DOHH2 (cell line): Measurements from ENCODE around the gene DBNDD1.

Experiments used
- H3F3A ChIP-seq: fragments of 200-600 bp; sonication (generic), shearing (Covaris generic); 2 replicates; pipeline ENCODE4 v1.6.0; 2016; ENCODE audit warnings: antibody characterized with exemption, mild to moderate bottlenecking; ENCODE audit not compliant: control insufficient read depth, insufficient read depth
- H3K27ac ChIP-seq: fragments of 200-600 bp; sonication (generic); 2 replicates; pipeline ENCODE4 v1.5.1; 2014; ENCODE audit warnings: low read depth, mild to moderate bottlenecking, low read length, moderate library complexity
- H3K27me3 ChIP-seq: fragments of 200-600 bp; sonication (generic); 2 replicates; pipeline ENCODE4 v1.6.1; 2014; ENCODE audit warnings: mild to moderate bottlenecking, low read length, mixed read lengths; ENCODE audit not compliant: control insufficient read depth
- H3K36me3 ChIP-seq: fragments of 200-600 bp; sonication (generic); 2 replicates; pipeline ENCODE4 v1.6.1; 2014; ENCODE audit warnings: mild to moderate bottlenecking, low read length, moderate library complexity, mixed read lengths; ENCODE audit not compliant: control insufficient read depth
- H3K4me1 ChIP-seq: fragments of 200-600 bp; sonication (generic); 2 replicates; pipeline ENCODE4 v1.6.1; 2014; ENCODE audit warnings: mild to moderate bottlenecking, low read length, mixed read lengths; ENCODE audit not compliant: control insufficient read depth
- H3K4me2 ChIP-seq: fragments of 200-600 bp; sonication (generic); 2 replicates; pipeline ENCODE4 v1.6.0; 2014; ENCODE audit warnings: mild to moderate bottlenecking, low read length, moderate library complexity
- H3K4me3 ChIP-seq: fragments of 200-600 bp; sonication (generic); 2 replicates; pipeline ENCODE4 v1.5.1; 2014; ENCODE audit warnings: mild to moderate bottlenecking, low read length, mixed read lengths
- H3K79me2 ChIP-seq: fragments of 200-600 bp; sonication (generic); 2 replicates; pipeline ENCODE4 v1.6.1; 2014; ENCODE audit warnings: mild to moderate bottlenecking, low read length, mixed read lengths; ENCODE audit not compliant: control insufficient read depth
- H3K9me2 ChIP-seq: fragments of 200-600 bp; sonication (generic); replicated peaks from 2 replicates; pipeline ENCODE4 v1.6.1; 2014; ENCODE audit warnings: mild to moderate bottlenecking, low read length, mixed read lengths; ENCODE audit not compliant: control insufficient read depth
- H3K9me3 ChIP-seq: fragments of 200-600 bp; sonication (generic); 2 replicates; pipeline ENCODE4 v1.6.1; 2014; ENCODE audit warnings: antibody characterized with exemption, low read length, mixed read lengths; ENCODE audit not compliant: control insufficient read depth, insufficient read depth
- H4K20me1 ChIP-seq: fragments of 200-600 bp; sonication (generic); 2 replicates; pipeline ENCODE4 v1.6.0; 2014; ENCODE audit warnings: low read depth, mild to moderate bottlenecking, antibody characterized with exemption, low read length, moderate library complexity; ENCODE audit not compliant: control insufficient read depth, insufficient read depth
- EZH2phosphoT487 ChIP-seq: fragments of 200-600 bp; sonication (generic); IDR thresholded peaks from 2 replicates; pipeline ENCODE4 v1.6.1; 2017; ENCODE audit warnings: borderline replicate concordance, mild to moderate bottlenecking, antibody characterized with exemption, low read length, moderate library complexity, mixed read lengths
- TF ChIP-seq, protein P1 (sequence below): fragments of 200-600 bp; sonication (generic); IDR thresholded peaks from one replicate; pipeline ENCODE4 v1.5.1; 2014; ENCODE audit warnings: antibody characterized with exemption, mild to moderate bottlenecking, low read depth, low read length; ENCODE audit not compliant: poor library complexity, severe bottlenecking

The DBNDD1 gene

DNA sequence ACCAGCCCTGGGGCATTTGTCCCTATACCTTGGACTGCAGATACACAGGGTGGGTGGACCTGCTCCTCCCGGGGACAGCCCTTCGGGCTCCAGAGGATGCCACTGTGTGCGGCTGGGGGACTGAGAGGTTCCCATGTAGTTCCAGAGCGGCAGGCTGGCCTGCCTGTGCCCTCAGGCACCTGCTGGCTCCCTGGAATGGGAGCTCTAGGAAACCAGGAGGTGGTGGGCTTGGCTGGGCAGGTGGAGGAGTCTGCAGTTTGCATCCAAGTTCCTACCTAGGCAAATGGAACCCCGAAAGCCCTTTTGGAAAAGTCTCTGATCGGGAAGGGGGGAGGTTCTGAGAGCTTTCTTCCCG is 982 bp downstream of the DBNDD1 start:
- H3K4me2 ChIP-seq, result no peak overlapping the region
- no peak overlapping the region for H3K4me3 ChIP-seq
- no peaks in the 10 kb centered on the region for H3K79me2 ChIP-seq
- no peaks in the 10 kb centered on the region for H3K36me3 ChIP-seq
- peaks cover 25% of the 10 kb centered on the region for H3K4me1 ChIP-seq
- TF ChIP-seq, protein P1, sequence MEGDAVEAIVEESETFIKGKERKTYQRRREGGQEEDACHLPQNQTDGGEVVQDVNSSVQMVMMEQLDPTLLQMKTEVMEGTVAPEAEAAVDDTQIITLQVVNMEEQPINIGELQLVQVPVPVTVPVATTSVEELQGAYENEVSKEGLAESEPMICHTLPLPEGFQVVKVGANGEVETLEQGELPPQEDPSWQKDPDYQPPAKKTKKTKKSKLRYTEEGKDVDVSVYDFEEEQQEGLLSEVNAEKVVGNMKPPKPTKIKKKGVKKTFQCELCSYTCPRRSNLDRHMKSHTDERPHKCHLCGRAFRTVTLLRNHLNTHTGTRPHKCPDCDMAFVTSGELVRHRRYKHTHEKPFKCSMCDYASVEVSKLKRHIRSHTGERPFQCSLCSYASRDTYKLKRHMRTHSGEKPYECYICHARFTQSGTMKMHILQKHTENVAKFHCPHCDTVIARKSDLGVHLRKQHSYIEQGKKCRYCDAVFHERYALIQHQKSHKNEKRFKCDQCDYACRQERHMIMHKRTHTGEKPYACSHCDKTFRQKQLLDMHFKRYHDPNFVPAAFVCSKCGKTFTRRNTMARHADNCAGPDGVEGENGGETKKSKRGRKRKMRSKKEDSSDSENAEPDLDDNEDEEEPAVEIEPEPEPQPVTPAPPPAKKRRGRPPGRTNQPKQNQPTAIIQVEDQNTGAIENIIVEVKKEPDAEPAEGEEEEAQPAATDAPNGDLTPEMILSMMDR, result no peak
- TF ChIP-seq EZH2phosphoT487, result no peak
- peaks cover 7% of the 10 kb centered on the region; the same call in 1 of the 2 replicates for H4K20me1 ChIP-seq
- no peaks in the 10 kb centered on the region for H3K9me3 ChIP-seq
- H3K9me2 ChIP-seq, result no peaks in the 10 kb centered on the region
- H3K27ac ChIP-seq, result no peak overlapping the region
- peaks cover 84% of the 10 kb centered on the region for H3K27me3 ChIP-seq
- peaks cover 11% of the 10 kb centered on the region for H3F3A ChIP-seq

DNA sequence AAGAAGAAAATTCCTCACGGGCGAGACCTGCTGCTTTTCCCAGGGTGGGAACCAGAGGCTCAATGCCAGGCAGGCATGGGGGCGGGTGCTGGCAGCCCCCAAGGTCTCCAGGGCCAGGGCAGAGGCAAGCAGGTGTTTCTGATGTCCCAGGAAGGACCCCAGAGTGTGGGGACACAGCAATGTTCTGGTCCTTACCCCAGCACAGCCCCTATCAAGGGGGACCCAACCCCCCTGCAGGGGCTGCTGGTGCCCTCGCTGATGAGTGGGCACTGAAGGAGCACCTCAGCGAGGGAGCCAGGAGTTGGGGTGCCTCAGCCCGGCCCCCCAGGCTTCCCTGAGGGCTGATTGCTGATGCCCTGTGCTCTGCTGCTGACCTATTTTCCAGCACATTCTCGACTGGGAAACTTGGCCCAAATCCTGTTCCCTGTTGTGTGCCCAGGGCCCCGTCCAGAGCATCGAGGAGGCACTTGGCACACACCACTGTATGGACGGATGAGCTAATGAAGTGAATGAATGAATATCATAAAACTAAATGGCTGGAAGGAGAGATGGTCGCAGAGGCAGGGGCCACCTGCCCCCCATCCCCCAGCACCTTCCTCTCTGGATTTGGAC is 2.8 kb downstream of the DBNDD1 start:
- Histone ChIP-seq H3K4me2 (no peak overlapping the region), H3K4me3 (no peak overlapping the region), H3K9me2 (no peaks in the 10 kb centered on the region), H4K20me1 (peaks cover 13% of the 10 kb centered on the region; the same call in 1 of the 2 replicates), H3K27me3 (peaks cover 76% of the 10 kb centered on the region), H3F3A (peaks cover 11% of the 10 kb centered on the region), H3K27ac (no peak overlapping the region), H3K9me3 (peaks cover 4% of the 10 kb centered on the region; the same call in 1 of the 2 replicates), H3K4me1 (peaks cover 36% of the 10 kb centered on the region), H3K79me2 (no peaks in the 10 kb centered on the region), H3K36me3 (no peaks in the 10 kb centered on the region)
- TF ChIP-seq, protein P1, result no peak
- no peak for TF ChIP-seq EZH2phosphoT487

DNA sequence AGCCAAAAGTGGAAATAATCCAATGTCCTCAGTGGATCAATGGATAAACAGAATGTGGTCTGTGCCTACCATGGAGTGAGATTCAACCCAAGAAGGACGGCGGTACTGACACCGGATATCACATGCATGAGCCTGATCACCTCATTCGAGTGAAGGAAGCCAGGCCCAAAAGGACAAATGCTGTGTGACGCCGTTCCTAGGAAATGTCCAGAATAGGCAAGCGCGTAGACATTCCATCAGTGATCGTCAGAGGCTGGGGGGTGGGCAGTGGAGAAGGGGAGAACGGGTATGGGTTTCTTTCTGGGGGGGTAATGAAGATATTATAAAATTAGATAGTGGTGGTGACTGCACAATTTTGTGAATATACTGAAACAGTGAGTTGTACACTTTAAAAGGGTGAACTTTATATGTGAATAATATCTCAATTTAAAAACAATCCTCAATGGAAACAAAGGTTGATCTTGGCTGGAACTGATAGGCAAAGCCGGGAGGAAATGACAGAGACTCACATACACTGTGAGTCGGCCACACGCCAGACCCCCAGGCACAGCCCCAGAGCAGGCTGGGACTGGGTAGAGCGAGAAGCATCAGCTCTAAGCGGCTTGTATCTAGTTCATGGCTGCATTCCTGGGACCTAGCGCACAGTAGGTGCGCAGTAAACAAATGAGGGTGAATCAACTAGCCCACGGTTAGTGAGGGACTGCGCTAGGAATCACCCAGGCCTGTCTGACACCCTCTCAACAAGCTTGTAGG is 3.5 kb downstream of the DBNDD1 start:
- Histone ChIP-seq H4K20me1 (peaks cover 18% of the 10 kb centered on the region; the same call in 1 of the 2 replicates), H3K27me3 (peaks cover 76% of the 10 kb centered on the region), H3K9me3 (peaks cover 4% of the 10 kb centered on the region; the same call in 1 of the 2 replicates), H3K4me2 (no peak overlapping the region), H3K36me3 (no peaks in the 10 kb centered on the region), H3K4me1 (peaks cover 39% of the 10 kb centered on the region), H3K27ac (no peak overlapping the region), H3F3A (peaks cover 11% of the 10 kb centered on the region), H3K9me2 (no peaks in the 10 kb centered on the region), H3K79me2 (no peaks in the 10 kb centered on the region), H3K4me3 (no peak overlapping the region)
- TF ChIP-seq EZH2phosphoT487, result no peak
